IPS-18c (cell line): Measurements from ENCODE around the gene MYZAP.
"Not testable (repeated sequence)": the region's sequence is repeated elsewhere in the genome, so short reads cannot be mapped to it uniquely, and the experiment has no call there.

ENCODE experiments used
- H3K4me3 ChIP-seq: 2 replicates; pipeline ENCODE4 v1.7.0; 2013; ENCODE audit warnings: low read depth, mild to moderate bottlenecking, low read length, moderate library complexity; ENCODE audit not compliant: insufficient read depth
- H3K9me3 ChIP-seq: one replicate; pipeline ENCODE4 v1.6.1; 2013; ENCODE audit warnings: mild to moderate bottlenecking, low read length, moderate library complexity; ENCODE audit not compliant: control insufficient read depth, insufficient read depth

The MYZAP gene

GRCh38 chr15:57600197-57600596 lies 8.5 kb downstream of the MYZAP start:
- Histone ChIP-seq H3K4me3 (no peak overlapping the region), H3K9me3 (no peaks in the 10 kb centered on the region)

- no peaks in the 10 kb centered on the region for H3K9me3 ChIP-seq
- H3K4me3 ChIP-seq, result no peak overlapping the region
Measured at GRCh38 chr15:57604507-57604906, 12.8 kb downstream of the MYZAP start.

- Histone ChIP-seq H3K4me3 (no peak overlapping the region), H3K9me3 (no peaks in the 10 kb centered on the region)
Measured at GRCh38 chr15:57605491-57605890, 13.8 kb downstream of the MYZAP start.

GRCh38 chr15:57606048-57606447 lies 14.3 kb downstream of the MYZAP start:
- Histone ChIP-seq H3K9me3 (no peaks in the 10 kb centered on the region), H3K4me3 (no peak overlapping the region)

DNA sequence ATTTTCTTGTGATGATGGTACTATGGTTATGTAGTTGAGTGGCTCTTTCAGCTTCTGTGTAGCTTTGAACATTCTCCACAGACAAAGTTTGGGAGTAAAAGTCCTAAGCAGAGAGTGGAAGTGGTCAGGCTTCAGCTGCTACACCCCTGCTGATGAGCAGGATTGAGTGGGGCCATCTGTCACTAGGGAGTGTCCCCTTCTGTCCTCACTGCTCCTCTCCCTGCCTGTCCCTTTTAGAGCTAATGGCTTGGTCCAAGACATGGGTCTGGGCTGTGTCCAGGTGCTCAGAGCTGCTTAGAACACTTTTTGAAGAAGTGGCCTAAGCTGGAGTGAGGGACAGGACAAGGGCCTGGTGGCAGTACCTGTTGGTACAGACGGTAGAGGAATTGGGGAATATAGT lies 15.1 kb downstream of the MYZAP start:
- H3K9me3 ChIP-seq, result no peaks in the 10 kb centered on the region
- no peak overlapping the region for H3K4me3 ChIP-seq

GRCh38 chr15:57607570-57608000 lies 15.9 kb downstream of the MYZAP start:
- no peak overlapping the region for H3K4me3 ChIP-seq

DNA sequence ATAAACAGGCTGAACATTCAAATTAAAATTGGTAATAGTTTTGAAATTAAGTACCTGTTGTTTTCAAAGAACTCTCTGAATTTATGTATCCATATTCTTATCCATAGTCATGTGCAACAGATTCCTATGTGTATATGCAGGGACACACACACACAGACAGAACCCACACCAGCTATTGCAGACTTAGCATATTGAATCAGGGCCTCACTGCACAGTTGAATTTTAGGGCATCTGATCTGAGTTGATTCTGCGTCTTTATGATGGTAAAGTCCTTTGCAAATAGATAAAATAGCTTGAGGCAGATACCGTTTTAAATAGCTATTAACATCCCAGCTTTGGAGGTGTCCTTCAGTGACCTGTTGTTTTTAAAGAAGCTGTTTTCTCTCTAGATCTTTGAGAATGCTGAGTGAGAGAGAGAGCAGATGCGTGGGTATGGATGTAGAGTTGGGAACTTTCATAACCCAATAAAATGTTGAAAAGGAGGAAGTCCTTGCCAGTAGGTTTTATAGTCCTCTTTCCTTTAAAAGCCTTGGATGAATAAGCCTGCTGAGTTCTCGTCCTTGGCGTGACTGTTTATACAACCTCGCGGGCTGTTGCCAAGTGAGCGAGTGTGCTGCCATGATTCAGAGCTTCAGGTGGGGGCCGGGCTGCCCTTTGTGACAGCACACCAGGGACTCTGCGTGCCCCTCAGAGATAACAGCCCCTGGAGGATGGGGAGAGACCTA lies 18.3 kb downstream of the MYZAP start:
- H3K9me3 ChIP-seq, result no peaks in the 10 kb centered on the region
- no peak overlapping the region for H3K4me3 ChIP-seq

More at GRCh38 chr15:57607570-57608000, 15.9 kb downstream of the MYZAP start:
- no peaks in the 10 kb centered on the region for H3K9me3 ChIP-seq

- Histone ChIP-seq H3K4me3 (no peak overlapping the region), H3K9me3 (no peaks in the 10 kb centered on the region)
Measured at GRCh38 chr15:57611123-57611522, 19.4 kb downstream of the MYZAP start.

GRCh38 chr15:57611938-57612337 lies 20.2 kb downstream of the MYZAP start:
- Histone ChIP-seq H3K9me3 (no peaks in the 10 kb centered on the region), H3K4me3 (no peak overlapping the region)

- no peaks in the 10 kb centered on the region for H3K9me3 ChIP-seq
Measured at GRCh38 chr15:57614241-57614640, 22.5 kb downstream of the MYZAP start.

DNA sequence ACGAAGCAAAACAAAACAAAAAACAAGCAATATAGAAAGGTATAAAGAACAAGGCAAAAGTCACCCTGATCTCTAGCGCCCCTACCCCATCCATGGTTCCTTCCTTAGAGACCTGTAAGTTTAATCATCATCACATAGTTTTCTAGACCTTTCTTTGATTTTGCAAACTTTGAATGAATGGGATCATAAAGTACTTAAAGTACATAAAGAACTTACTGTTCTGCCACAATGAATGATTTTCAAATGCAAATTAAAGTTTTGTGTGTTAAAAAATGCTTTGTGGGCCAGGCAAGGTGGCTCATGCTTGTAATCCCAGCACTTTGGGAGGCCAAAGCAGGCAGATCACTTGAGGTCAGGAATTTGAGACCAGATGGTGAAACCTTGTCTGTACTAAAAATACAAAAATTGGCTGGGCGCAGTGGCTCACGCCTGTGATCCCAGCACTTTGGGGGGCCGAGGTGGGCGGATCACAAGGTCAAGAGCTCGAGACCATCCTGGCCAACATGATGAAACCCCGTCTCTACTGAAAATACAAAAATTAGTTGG lies 24.3 kb downstream of the MYZAP start:
- not testable (repeated sequence) for H3K4me3 ChIP-seq, H3K9me3 ChIP-seq

More at GRCh38 chr15:57614241-57614640, 22.5 kb downstream of the MYZAP start:
- no peak overlapping the region for H3K4me3 ChIP-seq

DNA sequence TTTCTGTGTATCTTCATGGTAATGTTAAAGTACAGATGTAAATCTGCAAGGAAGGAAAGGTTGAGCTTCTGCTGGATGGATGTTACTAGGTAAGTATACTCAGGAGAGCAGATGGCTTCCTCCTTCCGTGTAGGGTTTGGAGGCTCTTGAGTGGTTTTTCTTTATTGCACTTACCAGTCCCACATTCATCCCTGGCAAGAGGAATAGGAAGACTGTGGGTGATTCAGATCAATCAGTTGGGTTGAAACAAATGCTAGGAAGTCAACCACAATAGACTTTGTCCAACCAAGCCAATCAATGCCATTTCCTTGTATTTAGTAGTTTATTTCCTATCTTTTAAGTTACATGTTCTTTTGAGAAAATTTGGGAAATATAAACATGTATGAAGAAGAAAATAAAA lies 26.6 kb downstream of the MYZAP start:
- Histone ChIP-seq H3K4me3 (no peak overlapping the region), H3K9me3 (no peaks in the 10 kb centered on the region)

DNA sequence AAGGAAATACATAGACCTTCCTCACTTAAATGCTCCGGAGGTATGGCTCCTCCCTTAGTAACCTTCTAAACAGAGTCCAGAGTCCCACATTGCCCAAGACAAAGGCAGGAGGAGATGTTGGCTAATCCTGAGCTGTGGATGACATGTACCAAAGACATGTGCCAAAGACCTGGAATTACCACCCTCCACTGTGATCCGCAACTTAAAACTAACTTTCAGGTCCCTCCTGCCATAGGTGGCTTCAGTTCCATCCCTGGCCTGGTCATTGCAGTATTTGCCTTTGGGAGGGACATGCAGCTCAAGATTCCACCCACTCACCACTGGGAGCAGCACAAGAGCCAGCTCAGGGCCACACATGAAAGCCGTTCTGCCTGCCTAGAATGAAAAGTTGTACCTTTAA lies 28.0 kb downstream of the MYZAP start:
- Histone ChIP-seq H3K4me3 (no peak overlapping the region), H3K9me3 (no peaks in the 10 kb centered on the region)

DNA sequence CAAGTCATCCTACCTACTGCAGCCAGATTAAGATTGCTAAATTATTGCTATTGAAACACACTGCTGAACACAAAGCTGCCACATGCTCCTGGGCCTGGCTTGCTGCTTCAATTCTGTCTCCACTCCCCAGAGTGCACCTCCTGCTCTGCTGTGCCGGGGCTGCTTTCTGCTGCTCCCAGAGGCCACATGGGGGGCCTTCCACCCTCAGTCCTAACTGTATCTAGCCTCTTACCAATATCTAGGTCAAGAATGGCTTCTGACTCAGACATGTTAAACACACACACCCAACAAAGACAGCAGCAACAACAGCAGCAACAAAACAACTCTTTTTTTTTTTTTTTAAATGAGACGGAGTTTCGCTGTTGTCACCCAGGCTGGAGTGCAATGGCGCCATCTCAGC lies 33.0 kb downstream of the MYZAP start:
- Histone ChIP-seq H3K9me3 (no peaks in the 10 kb centered on the region), H3K4me3 (no peak overlapping the region)

DNA sequence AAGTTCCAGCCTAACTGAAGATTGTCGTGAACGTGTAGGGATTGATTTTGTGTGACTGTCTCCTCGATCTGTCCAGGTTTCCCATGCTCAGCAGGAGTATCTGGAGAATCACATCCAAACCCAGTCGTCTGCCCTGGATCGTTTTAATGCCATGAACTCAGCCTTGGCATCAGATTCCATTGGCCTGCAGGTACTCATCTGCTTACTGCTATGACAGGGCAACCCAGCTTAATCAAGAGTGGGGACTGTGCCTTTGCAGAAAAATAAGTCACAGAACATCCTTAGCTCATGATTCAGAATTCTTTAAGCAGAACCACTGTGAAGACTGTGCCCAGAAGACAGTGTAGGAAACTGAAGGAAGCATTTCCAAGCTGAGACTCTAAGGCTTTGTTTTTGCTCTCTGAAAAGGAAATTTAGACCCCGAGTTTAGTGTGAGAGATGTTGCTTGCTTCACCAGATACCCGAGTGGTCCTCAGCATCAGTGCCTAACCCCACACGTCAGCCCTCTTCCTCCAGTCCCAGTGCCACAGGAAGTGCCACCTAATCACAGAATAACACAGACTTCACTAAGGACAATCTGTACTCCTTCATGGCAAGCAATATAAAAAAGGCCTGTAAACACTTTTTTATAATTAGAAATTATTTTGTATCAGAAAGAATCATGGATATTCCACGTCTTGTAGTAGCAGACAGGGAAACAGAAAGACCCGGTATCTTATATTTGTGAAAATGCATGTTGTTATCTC lies 34.2 kb downstream of the MYZAP start:
- Histone ChIP-seq H3K4me3 (no peak overlapping the region), H3K9me3 (no peaks in the 10 kb centered on the region)

GRCh38 chr15:57626713-57627440 lies 35.2 kb downstream of the MYZAP start:
- no peaks in the 10 kb centered on the region for H3K9me3 ChIP-seq
- no peak overlapping the region for H3K4me3 ChIP-seq

DNA sequence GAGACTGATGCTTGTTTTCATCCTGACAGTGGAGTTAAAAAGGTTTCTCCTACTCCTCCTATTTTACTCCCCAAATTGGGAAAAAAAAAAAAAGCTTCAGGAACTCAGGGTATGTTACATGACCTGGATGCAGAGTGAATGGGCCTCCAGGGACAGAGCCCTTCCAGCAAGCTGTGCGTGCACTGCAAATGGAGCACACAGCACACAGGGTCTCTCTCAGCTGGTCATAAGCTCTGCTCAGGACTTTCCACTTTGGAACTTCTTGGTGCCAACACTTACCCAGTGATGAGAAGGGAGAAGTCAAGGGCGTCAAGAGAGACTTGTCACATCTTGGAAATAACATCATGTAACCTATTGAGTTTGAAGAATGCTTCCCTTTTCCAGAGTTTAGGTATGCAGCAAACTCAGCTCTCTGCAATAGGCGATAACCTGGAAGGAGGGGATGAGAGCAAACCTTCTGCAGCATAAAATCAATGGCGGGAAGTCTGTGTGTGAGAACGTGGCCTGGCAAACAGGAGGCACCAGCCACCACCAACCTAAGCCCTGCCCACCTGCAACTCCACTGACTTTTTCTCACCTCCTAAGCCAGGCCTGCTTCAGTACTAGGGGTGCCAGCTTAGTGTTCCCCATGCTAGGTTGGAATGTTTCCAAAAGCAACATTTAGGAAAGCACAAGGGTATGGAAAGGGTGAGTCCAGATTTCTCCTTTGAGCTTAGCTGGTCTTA lies 39.8 kb downstream of the MYZAP start:
- no peak overlapping the region for H3K4me3 ChIP-seq
- H3K9me3 ChIP-seq, result no peaks in the 10 kb centered on the region
